Fibroblast of villous mesenchyme (primary cell): ENCODE results near the gene CHD9. TPM values are rescaled to one million over a fixed set of nuclear protein-coding genes. Genes with fewer than 3 reads are reported as not detected.

Source experiments
- DNase-seq: peaks from one replicate; pipeline ENCODE4 v3.0.0-alpha.2; 2010; ENCODE audit warnings: low read depth
- H3K4me3 ChIP-seq: 2 replicates; pipeline ENCODE4 v1.5.1; 2011; ENCODE audit warnings: low read depth, mild to moderate bottlenecking, low read length
- total RNA-seq: library from RNA; depleted of rRNA; stranded (reverse); fragments of >200 nt; gene quantifications from 2 replicates; pipeline ENCODE4 v1.2.3, GENCODE V29; 2012
- TF ChIP-seq, protein P1 (sequence below): IDR thresholded peaks from 2 replicates; pipeline ENCODE4 v1.5.1; 2012; ENCODE audit warnings: low read depth, mild to moderate bottlenecking, low read length; ENCODE audit not compliant: insufficient read depth

Gene CHD9
- total RNA-seq, 1 donor, result 102 TPM

DNA sequence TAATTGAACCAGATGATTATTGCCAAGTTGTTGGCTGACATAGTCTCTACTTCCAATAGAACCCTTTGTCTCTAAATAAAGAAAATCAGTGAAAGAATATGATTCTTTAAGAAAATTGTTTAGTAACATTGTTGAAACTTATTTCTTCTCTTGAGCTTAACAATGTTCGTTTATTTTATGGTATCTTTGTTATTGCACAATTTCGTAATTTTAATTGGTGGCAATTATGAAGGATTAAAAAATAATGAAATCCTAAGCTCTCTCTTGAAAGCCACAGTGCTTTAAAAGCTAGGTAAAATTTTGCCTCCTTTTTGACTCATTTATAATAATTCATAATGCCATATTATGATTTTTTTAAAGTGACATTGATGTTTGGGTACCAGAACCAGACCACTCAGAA, 230.4 kb downstream of the CHD9 start:
- no peak overlapping the region for H3K4me3 ChIP-seq
- TF ChIP-seq, protein P1, sequence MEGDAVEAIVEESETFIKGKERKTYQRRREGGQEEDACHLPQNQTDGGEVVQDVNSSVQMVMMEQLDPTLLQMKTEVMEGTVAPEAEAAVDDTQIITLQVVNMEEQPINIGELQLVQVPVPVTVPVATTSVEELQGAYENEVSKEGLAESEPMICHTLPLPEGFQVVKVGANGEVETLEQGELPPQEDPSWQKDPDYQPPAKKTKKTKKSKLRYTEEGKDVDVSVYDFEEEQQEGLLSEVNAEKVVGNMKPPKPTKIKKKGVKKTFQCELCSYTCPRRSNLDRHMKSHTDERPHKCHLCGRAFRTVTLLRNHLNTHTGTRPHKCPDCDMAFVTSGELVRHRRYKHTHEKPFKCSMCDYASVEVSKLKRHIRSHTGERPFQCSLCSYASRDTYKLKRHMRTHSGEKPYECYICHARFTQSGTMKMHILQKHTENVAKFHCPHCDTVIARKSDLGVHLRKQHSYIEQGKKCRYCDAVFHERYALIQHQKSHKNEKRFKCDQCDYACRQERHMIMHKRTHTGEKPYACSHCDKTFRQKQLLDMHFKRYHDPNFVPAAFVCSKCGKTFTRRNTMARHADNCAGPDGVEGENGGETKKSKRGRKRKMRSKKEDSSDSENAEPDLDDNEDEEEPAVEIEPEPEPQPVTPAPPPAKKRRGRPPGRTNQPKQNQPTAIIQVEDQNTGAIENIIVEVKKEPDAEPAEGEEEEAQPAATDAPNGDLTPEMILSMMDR, result no peak
- DNase-seq, result no peak

DNA sequence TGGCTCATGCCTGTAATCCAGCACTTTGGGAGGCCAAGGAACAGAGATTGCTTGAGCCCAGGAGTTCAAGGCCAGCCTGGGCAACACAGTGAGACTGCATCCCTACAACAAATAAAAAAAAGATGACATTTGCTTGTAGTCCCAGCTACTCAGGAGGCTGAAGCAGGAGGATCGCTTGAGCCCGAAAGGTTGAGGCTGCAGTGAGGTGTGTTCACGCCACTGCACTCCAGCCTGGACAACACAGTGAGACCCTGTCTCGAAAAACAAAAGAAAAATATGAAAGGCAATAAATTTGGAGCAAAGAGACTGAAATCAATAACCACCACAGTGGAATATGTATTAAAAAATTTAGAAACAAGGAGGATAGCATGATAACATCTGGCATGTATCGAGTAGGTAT, 235.7 kb downstream of the CHD9 start:
- no peak overlapping the region for H3K4me3 ChIP-seq
- TF ChIP-seq, protein P1, result no peak
- DNase-seq, result no peak

DNA sequence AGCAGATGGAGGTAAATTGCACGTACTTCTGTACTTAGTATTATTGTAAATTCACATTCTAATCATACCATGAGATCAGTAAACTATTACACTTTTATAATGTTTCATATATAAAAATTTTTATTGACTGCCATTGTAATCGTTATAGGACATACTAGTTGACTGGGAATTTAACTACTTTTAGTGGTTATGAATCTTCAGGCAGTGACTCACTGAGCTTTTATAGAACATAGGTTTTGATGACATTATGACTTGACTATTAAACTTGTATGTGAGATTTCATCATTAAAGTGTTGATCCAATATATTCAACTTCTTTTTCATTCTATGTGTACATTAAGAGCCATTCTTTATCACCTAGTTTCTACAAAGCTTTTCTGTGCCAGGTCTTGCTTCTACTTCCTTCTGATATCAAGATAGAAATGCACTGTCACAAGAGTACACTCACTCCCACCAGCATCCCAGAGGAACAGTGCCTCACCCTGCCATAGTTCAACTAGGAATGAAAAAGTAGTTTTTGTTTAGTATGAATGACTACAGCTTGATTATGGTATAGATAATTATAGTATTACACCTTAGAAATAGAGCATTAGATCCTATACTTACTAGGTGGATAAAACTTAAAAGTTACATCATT, 237.1 kb downstream of the CHD9 start:
- DNase-seq, result peak; percentile 30

DNA sequence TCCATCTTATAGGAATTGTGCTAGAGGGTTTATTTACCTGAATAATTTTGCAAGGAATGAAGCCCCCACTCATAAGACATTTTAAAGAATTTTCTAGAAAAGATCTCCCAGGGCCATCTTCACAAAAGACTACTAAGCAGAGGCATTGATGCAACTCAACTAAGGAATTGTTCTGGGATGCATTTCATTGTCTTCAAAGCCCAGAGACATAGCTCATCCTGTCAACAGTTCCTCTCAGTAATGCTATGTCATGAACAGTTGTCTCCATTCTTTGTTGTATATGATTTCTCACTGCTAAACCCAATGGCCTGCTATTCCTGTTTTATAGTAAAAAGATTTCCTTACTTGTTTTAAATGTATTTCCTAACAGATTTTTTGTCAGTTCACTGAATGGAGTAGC, 242.7 kb downstream of the CHD9 start:
- DNase-seq, result no peak
- H3K4me3 ChIP-seq, result no peak overlapping the region
- TF ChIP-seq, protein P1, result no peak

More for the DNA sequence above, 237.1 kb downstream of the CHD9 start:
- TF ChIP-seq, protein P1, result no peak
- H3K4me3 ChIP-seq, result no peak overlapping the region

DNA sequence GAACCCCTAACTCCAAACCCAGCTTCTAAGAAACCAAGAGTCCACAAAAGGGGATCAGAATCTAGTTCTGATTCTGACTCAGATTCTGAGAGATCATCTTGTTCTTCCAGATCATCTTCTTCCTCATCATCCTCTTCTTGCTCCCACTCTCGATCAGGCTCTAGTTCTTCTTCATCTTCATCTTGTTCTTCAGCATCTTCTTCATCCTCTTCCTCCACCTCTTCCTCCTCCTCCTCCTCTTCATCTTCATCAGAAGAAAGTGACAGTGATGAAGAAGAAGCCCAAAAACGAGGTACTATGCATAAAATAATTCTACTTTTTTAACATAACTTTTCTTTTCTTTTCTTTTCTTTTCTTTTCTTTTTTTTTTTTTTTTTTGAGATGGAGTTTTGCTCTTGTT, 249.5 kb downstream of the CHD9 start:
- TF ChIP-seq, protein P1, result no peak

DNA sequence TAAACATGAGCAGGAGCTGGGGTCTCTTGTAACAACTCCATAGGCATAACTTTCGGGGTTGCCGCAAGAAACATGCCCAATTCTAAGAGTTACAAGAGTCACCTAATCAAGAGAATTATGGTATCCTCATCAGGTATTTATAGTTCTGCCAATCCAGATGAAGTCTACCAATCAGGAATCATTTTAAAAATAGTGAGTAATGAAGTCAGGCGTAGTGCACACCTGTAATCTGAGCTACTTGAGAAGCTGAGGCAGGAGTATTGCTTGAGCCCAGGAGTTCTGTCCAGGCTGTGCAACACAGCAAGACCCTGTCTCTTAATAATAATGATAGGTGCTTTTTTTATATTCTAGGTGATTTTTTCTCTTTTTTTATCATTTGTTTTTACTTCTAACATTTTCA, 251.0 kb downstream of the CHD9 start:
- DNase-seq, result no peak
- TF ChIP-seq, protein P1, result no peak
- no peak overlapping the region for H3K4me3 ChIP-seq

More for the DNA sequence above, 249.5 kb downstream of the CHD9 start:
- DNase-seq, result no peak
- H3K4me3 ChIP-seq, result no peak overlapping the region

DNA sequence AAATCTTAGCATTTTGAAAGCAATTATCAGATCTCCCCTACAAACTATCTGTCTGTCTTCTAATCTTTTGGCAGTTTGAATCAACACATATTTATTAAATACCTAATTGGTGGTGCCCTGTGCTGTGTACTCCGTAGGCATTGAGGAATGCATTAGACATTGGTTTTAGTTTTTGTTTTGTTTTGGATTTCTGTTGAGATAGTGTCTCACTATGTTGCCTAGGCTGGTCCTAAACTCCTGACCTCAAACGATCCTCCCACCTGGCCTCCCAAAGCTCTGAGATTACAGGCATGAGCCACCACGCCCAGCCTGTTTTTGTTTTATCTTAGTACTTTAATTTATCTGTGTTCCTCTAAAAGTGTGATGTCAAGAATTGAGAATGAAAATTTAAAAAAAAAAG, 254.7 kb downstream of the CHD9 start:
- no peak for DNase-seq
- TF ChIP-seq, protein P1, result no peak
- H3K4me3 ChIP-seq, result no peak overlapping the region
